ENCODE data around the gene PLGRKT. TPM values are rescaled to one million over a fixed set of nuclear protein-coding genes. Genes with fewer than 3 reads are reported as not detected.
A peak's percentile ranks its signal among the peaks of the same experiment; 100 is the strongest.

Gene PLGRKT
- total RNA-seq, 2 experiments from 2014 or later, result 10.4 to 26.1 TPM

- Histone ChIP-seq H2AFZ (ENCODE audit: low read length) (no peak overlapping the region), H3K4me1 (ENCODE audit: insufficient read depth, low read length, poor library complexity, severe bottlenecking) (peaks cover 22% of the 10 kb centered on the region), H3K27ac (ENCODE audit: low read depth, low read length, poor library complexity, severe bottlenecking) (no peak overlapping the region), H3K79me2 (ENCODE audit: insufficient read depth, low read depth, low read length) (no peaks in the 10 kb centered on the region), H3K9me3 (ENCODE audit: low read length) (no peaks in the 10 kb centered on the region; the same call in 1 of the 2 replicates), H4K20me1 (ENCODE audit: insufficient read depth, low read length) (no peaks in the 10 kb centered on the region), H3K4me2 (ENCODE audit: low read length) (no peak overlapping the region), H3K36me3 (ENCODE audit: insufficient read depth, low read length) (no peaks in the 10 kb centered on the region), H3K4me3 (ENCODE audit: low read depth, low read length, poor library complexity, severe bottlenecking) (no peak overlapping the region), H3K9me2 (ENCODE audit: insufficient read depth, low read length) (no peaks in the 10 kb centered on the region)
- DNase-seq (ENCODE audit: low spot score), result no peak
- BruUV-seq (replicated peaks), result no TSS peak
- intact Hi-C loops (cut with micrococcal nuclease; ENCODE audit: unreplicated experiment), result no loop called here
- no peak for TF ChIP-seq EZH2phosphoT487 (IDR thresholded peaks at IDR 0.05; ENCODE audit: borderline replicate concordance, low read depth, low read length)
- TF ChIP-seq, protein P1, sequence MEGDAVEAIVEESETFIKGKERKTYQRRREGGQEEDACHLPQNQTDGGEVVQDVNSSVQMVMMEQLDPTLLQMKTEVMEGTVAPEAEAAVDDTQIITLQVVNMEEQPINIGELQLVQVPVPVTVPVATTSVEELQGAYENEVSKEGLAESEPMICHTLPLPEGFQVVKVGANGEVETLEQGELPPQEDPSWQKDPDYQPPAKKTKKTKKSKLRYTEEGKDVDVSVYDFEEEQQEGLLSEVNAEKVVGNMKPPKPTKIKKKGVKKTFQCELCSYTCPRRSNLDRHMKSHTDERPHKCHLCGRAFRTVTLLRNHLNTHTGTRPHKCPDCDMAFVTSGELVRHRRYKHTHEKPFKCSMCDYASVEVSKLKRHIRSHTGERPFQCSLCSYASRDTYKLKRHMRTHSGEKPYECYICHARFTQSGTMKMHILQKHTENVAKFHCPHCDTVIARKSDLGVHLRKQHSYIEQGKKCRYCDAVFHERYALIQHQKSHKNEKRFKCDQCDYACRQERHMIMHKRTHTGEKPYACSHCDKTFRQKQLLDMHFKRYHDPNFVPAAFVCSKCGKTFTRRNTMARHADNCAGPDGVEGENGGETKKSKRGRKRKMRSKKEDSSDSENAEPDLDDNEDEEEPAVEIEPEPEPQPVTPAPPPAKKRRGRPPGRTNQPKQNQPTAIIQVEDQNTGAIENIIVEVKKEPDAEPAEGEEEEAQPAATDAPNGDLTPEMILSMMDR (conservative IDR thresholded peaks at IDR 0.05; ENCODE audit: low read length), result no peak
- POLR2A ChIA-PET, result interaction anchor here (1.1 to 2.1 kb wide), 2 partner anchors 36 to 148 kb away, joined by 3 to 5 read pairs; no protein-coding TSS in a partner anchor
- CTCF ChIA-PET (ENCODE audit: unreplicated experiment), result interaction anchor here (0.5 kb wide), 1 partner anchor 189 kb away, joined by 3 read pairs; no protein-coding TSS in a partner anchor
These were observed 6.1 kb upstream of the PLGRKT start for GRCh38 chr9:5443850-5444249.

DNA sequence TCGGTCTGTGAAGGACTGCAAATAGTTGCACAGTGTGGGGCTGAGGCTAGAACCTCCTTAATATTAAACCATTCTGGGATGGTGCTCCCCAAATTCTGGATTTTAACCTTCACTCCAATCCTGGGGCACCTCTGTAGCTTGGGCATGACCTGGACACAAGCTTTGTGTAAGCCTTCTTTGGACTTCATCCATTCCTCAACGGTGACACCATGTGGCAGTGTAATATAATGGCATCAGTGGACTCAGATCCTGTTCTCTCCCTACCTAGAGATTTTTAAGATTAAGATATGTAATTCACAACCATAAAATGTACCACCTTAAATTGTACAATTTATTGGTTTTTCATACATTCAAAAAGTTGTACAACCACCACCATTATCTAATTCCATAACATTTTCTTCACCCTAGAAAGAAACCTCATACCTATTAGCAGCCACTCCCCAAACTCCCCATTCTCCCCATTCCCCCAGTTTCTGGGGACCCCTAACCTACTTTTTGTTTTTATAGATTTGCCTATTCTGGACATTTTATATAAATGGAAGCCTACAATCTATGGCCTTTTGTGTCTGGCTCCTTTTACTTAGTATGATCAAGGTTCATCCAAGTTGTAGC lies 4.8 kb upstream of the PLGRKT start:
- no peak overlapping the region for H3K4me3 ChIP-seq (ENCODE audit: low read depth, low read length, poor library complexity, severe bottlenecking)
- no peaks in the 10 kb centered on the region for H3K9me2 ChIP-seq (ENCODE audit: insufficient read depth, low read length)
- intact Hi-C loops (cut with micrococcal nuclease; ENCODE audit: unreplicated experiment), result loop anchor here (1.0 kb wide), 1 partner anchor 256 kb away; no protein-coding TSS in a partner anchor
- no peak overlapping the region for H3K27ac ChIP-seq (ENCODE audit: low read depth, low read length, poor library complexity, severe bottlenecking)
- ChIA-PET CTCF (ENCODE audit: unreplicated experiment) (interaction anchor here (0.5 to 1.0 kb wide), 2 partner anchors 436 to 457 kb away, joined by 3 to 4 read pairs; partner anchors contain the start of gene JAK2), POLR2A (interaction anchor here (0.5 to 2.1 kb wide), 9 partner anchors 10 to 1756 kb away, joined by 3 to 13 read pairs (median 3); no protein-coding TSS in a partner anchor)
- no peaks in the 10 kb centered on the region for H4K20me1 ChIP-seq (ENCODE audit: insufficient read depth, low read length)
- no TSS peak for BruUV-seq (replicated peaks)
- peaks cover 29% of the 10 kb centered on the region for H3K4me1 ChIP-seq (ENCODE audit: insufficient read depth, low read length, poor library complexity, severe bottlenecking)
- TF ChIP-seq, protein P1 (conservative IDR thresholded peaks at IDR 0.05; ENCODE audit: low read length), result peak; percentile 85
- no peak for TF ChIP-seq EZH2phosphoT487 (IDR thresholded peaks at IDR 0.05; ENCODE audit: borderline replicate concordance, low read depth, low read length)
- no peaks in the 10 kb centered on the region for H3K36me3 ChIP-seq (ENCODE audit: insufficient read depth, low read length)
- no peaks in the 10 kb centered on the region; the same call in 1 of the 2 replicates for H3K9me3 ChIP-seq (ENCODE audit: low read length)
- H3K79me2 ChIP-seq (ENCODE audit: insufficient read depth, low read depth, low read length), result no peaks in the 10 kb centered on the region
- no peak overlapping the region for H3K4me2 ChIP-seq (ENCODE audit: low read length)
- peak; percentile 76 for DNase-seq (ENCODE audit: low spot score)
- H2AFZ ChIP-seq (ENCODE audit: low read length), result no peak overlapping the region

- POLR2A ChIA-PET, result interaction anchor here (1.1 to 5.0 kb wide), 5 partner anchors 9 to 147 kb away, joined by 3 to 36 read pairs (median 4); partner anchors contain the start of gene CD274
- no peak overlapping the region for H3K4me2 ChIP-seq (ENCODE audit: low read length)
- CTCF ChIA-PET (ENCODE audit: unreplicated experiment), result no interaction called here
These were observed 3.3 kb upstream of the PLGRKT start for GRCh38 chr9:5441043-5441442.

More at GRCh38 chr9:5441043-5441442, 3.3 kb upstream of the PLGRKT start:
- Histone ChIP-seq H3K4me1 (ENCODE audit: insufficient read depth, low read length, poor library complexity, severe bottlenecking) (peaks cover 40% of the 10 kb centered on the region), H3K4me3 (ENCODE audit: low read depth, low read length, poor library complexity, severe bottlenecking) (no peak overlapping the region), H3K9me3 (ENCODE audit: low read length) (no peaks in the 10 kb centered on the region; the same call in 1 of the 2 replicates), H2AFZ (ENCODE audit: low read length) (no peak overlapping the region), H3K36me3 (ENCODE audit: insufficient read depth, low read length) (peaks cover 4% of the 10 kb centered on the region), H4K20me1 (ENCODE audit: insufficient read depth, low read length) (no peaks in the 10 kb centered on the region), H3K9me2 (ENCODE audit: insufficient read depth, low read length) (no peaks in the 10 kb centered on the region), H3K79me2 (ENCODE audit: insufficient read depth, low read depth, low read length) (peaks cover 3% of the 10 kb centered on the region; the same call in 1 of the 2 replicates), H3K27ac (ENCODE audit: low read depth, low read length, poor library complexity, severe bottlenecking) (no peak overlapping the region)
- intact Hi-C loops (cut with micrococcal nuclease; ENCODE audit: unreplicated experiment), result no loop called here
- no peak for TF ChIP-seq EZH2phosphoT487 (IDR thresholded peaks at IDR 0.05; ENCODE audit: borderline replicate concordance, low read depth, low read length)
- TF ChIP-seq, protein P1 (conservative IDR thresholded peaks at IDR 0.05; ENCODE audit: low read length), result no peak
- BruUV-seq (replicated peaks), result no TSS peak
- DNase-seq (ENCODE audit: low spot score), result no peak
